LNCAP (cell line): ENCODE data around the gene EXOSC7.

Experiments used
- CTCF ChIP-seq: fragments of 450-650 bp; IDR thresholded peaks from 2 replicates; pipeline ENCODE4 v1.5.1; 2017; ENCODE audit warnings: mild to moderate bottlenecking

Gene EXOSC7

GRCh38 chr3:44954962-44955361 lies 21.1 kb upstream of the EXOSC7 start:
- no peak for TF ChIP-seq CTCF

- TF ChIP-seq CTCF, result no peak
These were observed 20.1 kb upstream of the EXOSC7 start for GRCh38 chr3:44955917-44956316.

DNA sequence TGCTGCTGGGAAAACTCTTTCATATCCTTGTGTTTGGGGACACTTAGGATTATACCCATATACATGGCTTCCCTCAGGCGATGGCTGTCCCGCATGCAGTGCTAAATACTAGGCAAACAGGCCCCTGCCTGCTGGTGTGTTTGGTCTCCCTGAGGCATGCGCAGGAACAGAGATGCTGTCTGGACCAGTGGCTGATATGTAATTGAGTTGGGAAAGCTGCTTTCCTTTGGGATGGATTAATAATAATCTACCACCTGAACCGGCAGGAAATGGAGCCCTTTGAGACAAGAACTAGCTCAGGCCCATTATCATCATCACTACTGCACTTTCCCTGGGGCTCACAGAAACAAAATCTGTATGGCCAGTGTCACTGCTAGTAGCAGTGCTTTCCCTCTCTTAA lies 18.1 kb upstream of the EXOSC7 start:
- no peak for TF ChIP-seq CTCF

- no peak for TF ChIP-seq CTCF
These were observed 17.7 kb upstream of the EXOSC7 start for GRCh38 chr3:44958386-44958785.

DNA sequence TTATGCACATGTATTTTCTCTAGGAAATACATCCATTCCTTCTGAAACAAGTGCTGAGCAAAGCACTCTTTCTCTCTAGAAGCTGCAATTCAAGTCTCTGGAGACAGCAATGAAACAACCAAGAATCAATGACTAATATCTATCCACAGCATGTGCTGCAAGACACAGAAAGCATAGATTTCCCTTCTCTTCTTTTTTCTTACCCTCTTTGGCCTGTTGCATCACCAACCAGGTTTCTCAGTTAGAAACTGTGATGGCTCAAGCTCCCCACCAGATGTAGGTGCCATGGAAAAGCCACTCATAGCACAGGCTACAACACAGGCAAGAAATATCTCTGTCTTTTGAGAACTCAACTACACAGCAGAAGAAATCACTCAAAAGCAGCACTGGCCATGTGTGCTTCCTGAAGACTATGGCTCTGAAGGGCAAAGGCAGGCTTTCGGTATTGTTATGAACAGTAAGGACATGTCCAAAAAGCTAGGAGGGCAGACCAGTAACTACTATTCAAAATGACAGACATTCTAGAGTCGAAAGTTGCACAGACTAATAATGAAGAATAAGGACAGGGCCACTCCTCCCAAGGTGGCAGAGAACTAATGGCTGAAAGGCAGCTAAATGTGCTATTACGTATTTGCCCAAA lies 15.5 kb upstream of the EXOSC7 start:
- no peak for TF ChIP-seq CTCF

DNA sequence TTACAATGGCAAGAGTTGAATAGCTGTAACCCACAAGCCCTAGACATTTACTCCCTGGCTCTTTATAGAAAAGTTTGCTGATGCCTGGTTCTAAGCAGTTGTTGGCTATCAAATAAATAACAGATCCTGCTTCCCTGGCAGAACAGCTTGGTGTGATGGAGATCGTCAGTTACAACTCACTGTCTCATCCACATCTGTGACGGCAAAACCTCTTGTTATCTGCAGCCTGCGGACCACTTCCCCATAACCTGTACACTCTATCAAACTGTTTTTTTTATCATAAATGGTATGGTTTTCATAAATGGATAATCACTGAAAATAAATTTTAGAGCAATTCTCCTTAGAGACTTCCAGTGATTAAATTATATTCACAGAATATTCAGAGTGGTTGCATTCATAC lies 14.2 kb upstream of the EXOSC7 start:
- TF ChIP-seq CTCF, result no peak

DNA sequence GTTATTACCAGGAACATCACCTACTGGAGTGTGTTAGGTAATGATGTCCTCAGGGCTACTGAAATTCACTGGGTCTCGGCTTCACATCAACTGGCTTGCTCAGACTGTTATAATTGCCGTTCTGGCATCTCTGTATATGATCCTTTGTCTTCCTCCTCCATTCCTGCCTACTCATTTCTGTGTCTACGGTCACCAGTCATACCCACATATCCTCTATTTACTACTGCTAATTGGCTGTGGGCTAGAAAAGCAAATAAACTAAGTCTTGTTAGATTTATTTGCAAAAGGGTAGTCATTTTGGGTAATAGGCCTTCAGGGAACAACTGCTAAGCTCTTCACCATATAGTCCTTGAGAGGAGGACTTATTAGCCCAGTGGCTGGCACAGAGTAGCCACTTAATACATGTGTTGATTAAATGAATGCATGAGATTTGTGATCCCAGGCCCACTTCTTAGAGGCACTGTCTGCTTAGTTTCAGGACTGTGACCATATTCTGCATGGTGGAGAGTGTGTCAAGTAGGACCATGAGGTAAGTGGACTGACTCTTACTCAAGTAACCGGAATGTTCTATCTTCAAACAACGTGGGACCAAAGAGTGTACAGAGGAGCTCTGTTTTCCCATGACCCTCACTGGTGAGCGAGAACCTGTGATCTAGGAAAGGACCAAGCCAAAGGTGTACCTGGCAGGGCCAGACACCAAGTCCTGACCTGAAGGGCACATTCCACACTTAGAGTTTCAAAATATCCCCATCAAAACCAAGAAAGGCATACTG lies 13.2 kb upstream of the EXOSC7 start:
- TF ChIP-seq CTCF, result no peak
